Adrenal gland (tissue), 12 donors: ENCODE results near the gene ZNG1E. TPM values are rescaled to one million over a fixed set of nuclear protein-coding genes. Genes with fewer than 3 reads are reported as not detected.
"Not testable (repeated sequence)": the region's sequence is repeated elsewhere in the genome, so short reads cannot be mapped to it uniquely, and the experiment has no call there.

ENCODE experiments used
- DNase-seq, 7 donors: peaks; one replicate each; pipeline ENCODE4 v3.0.0-alpha.2; 2019 to 2020
- H3K27ac ChIP-seq, 5 donors: fragments of 200-600 bp; sonication (generic) in 4 of 5; 1 replicate in 3 of 5; 2 replicates in 2 of 5; pipeline versions ENCODE4 v1.5.1 to v1.8.0; 2016 to 2020; ENCODE audit warnings: mild to moderate bottlenecking in 1 of 5
- H3K27me3 ChIP-seq: fragments of 200-600 bp; 2 replicates; pipeline ENCODE4 v1.8.0; 2021
- H3K36me3 ChIP-seq, 2 donors: fragments of 200-600 bp; replicated peaks in 1 of 2; 1 replicate in 1 of 2; 2 replicates in 1 of 2; pipeline versions ENCODE4 v1.5.1 to v1.8.0; 2018 to 2022
- H3K4me1 ChIP-seq, 2 donors: fragments of 200-600 bp; replicated peaks in 1 of 2; 1 replicate in 1 of 2; 2 replicates in 1 of 2; pipeline versions ENCODE4 v1.5.1 to v1.8.0; 2018 to 2021
- H3K4me3 ChIP-seq, 4 donors: fragments of 200-600 bp; sonication (generic) in 3 of 4; one replicate each; pipeline ENCODE4 v1.5.1; 2016 to 2018
- H3K9me3 ChIP-seq, 3 donors: fragments of 200-600 bp; sonication (generic) in 1 of 3; replicated peaks in 1 of 3; 1 replicate in 2 of 3; 2 replicates in 1 of 3; pipeline versions ENCODE4 v1.5.1 to v1.8.0; 2016 to 2021
- WGBS, 4 donors: extraction: QIAGEN DNeasy Blood & Tissue Kit in 2 of 4; methylation state at CpG; one replicate each; pipeline versions ENCODE4 v1.1.5 to v1.1.7; 2013 to 2017; 5-methylcytosine and 5-hydroxymethylcytosine counted together
- intact Hi-C, 2 donors: fragments of 100-400 bp; cut with DNase I; formaldehyde crosslinking; loops; one replicate each; pipeline versions ENCODE4 v1.14.1 to v1.15.0; 2022 to 2023
- polyA plus RNA-seq, 3 donors: library from polyadenylated mRNA; stranded (reverse); fragments of 200-250 nt in 2 of 3; fragments of 350-450 nt in 1 of 3; fragmentation: Illumina TruSeq in 1 of 3; extraction: RNeasy Lipid Tissue Mini Kit (QIAGEN cat#74804) in 1 of 3; gene quantifications; one replicate each; pipeline ENCODE4 v1.2.3, GENCODE V29; 2013 to 2014
- total RNA-seq, 9 donors: library from RNA; depleted of rRNA in 4 of 9; stranded (reverse); fragments of >200 nt in 4 of 9; fragments of 120-200 nt in 1 of 9; fragmentation: NEBNext Ultra II Directional in 1 of 9; extraction: Animal tissue kit (Norgen Biotek cat#: 25700) in 1 of 9; gene quantifications; one replicate each; pipeline versions ENCODE4 v1.1.0 to v1.2.4, GENCODE V29; 2013 to 2023
- donor health status: healthy with polysubstance abuse.
- donor health status: Bipolar disorder and iron deficiency.
- donor health status: DM: yes; HTN: yes; CAD: no.
- donor health status: DM: no; HTN: no; CAD: no.
- donor health status: DM: no; HTN: no; CAD: no.
- donor health status: DM: yes; HTN: yes; CAD: no.

ZNG1E gene
- total and polyA plus RNA-seq, 12 donors: 13.2 to 140 (median 32.5) TPM

DNA sequence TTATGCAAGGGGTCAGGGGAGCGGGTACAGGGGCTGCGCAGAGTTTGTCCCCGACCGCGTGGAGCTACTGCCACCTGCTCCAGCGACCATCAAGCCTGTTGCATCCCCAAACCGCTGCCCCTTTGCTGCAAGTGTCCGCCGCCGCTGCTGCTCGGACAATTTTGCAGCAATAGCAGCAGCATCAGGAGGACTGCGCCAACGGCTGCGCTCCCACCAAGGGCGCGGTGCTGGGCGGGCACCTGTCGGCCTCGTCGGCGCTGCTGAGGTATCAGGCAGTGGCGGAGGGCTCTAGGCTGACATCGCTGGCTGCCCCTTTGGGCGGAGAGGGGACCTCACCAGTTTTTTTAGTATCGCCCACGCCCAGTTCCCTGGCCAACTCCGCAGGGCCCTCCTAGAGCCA, 62.4 kb downstream of the ZNG1E start:
- H3K4me1 ChIP-seq, intact Hi-C loops, H3K27ac ChIP-seq, H3K36me3 ChIP-seq, DNase-seq, H3K27me3 ChIP-seq, H3K4me3 ChIP-seq, H3K9me3 ChIP-seq: not testable (repeated sequence)
- WGBS, 4 donors: 0% methylated on average over 5 of the region's 27 CpGs; no CpG with 5 or more reads in 3 of the 4 donors

Other genes with a start within 250 kb of the ZNG1E start
- gene FOXD4L4, start 61.2 kb downstream of the ZNG1E start, total RNA-seq: 1 to 10 TPM in 1 of 9 donors, under 1 TPM in 3, not detected in 5; 0.06 to 1.2 (median 0.28) TPM
- under 1 TPM in 1 of 3 donors, not detected in 2; 0.16 TPM for gene FOXD4L4, start 61.2 kb downstream of the ZNG1E start, polyA plus RNA-seq